GM20000 (cell line): ENCODE results near the gene PYM1.

ENCODE experiments used
- DNase-seq: peaks from one replicate; pipeline ENCODE4 v3.0.0; 2012; ENCODE audit warnings: low spot score
- CTCF ChIP-seq: IDR thresholded peaks from 2 replicates; pipeline ENCODE4 v1.5.1; 2012; ENCODE audit warnings: mild to moderate bottlenecking, control low read depth; ENCODE audit errors: extremely low read depth, missing control alignments

The PYM1 gene

GRCh38 chr12:55955800-55956508 is 28.3 kb upstream of the PYM1 start:
- DNase-seq = no peak

GRCh38 chr12:55955344-55955743 is 27.6 kb upstream of the PYM1 start:
- no peak for TF ChIP-seq CTCF
- no peak for DNase-seq

More at GRCh38 chr12:55955800-55956508, 28.3 kb upstream of the PYM1 start:
- TF ChIP-seq CTCF = no peak

- TF ChIP-seq CTCF = no peak
Measured at GRCh38 chr12:55946553-55946952, 18.9 kb upstream of the PYM1 start.

GRCh38 chr12:55942577-55943136 is 15.0 kb upstream of the PYM1 start:
- TF ChIP-seq CTCF = no peak

More at GRCh38 chr12:55946553-55946952, 18.9 kb upstream of the PYM1 start:
- peak; percentile 46 for DNase-seq

GRCh38 chr12:55942055-55942454 is 14.4 kb upstream of the PYM1 start:
- DNase-seq = no peak
- no peak for TF ChIP-seq CTCF

More at GRCh38 chr12:55942577-55943136, 15.0 kb upstream of the PYM1 start:
- no peak for DNase-seq

- peak; percentile 88 for DNase-seq
- TF ChIP-seq CTCF = peak; percentile 71
Measured at GRCh38 chr12:55940065-55940732, 12.5 kb upstream of the PYM1 start.
